Left forelimb (tissue), 1 donor: ENCODE measurements around the gene SYNJ2BP.
A peak's percentile ranks its signal among the peaks of the same experiment; 100 is the strongest.
"Not testable (repeated sequence)": the region's sequence is repeated elsewhere in the genome, so short reads cannot be mapped to it uniquely, and the experiment has no call there.

Experiments
- DNase-seq: peaks from one replicate; pipeline ENCODE4 v3.0.0-alpha.2; 2018; ENCODE audit warnings: low spot score

Gene SYNJ2BP

GRCh38 chr14:70416725-70417349 lies at the start of gene SYNJ2BP:
TSS of gene SYNJ2BP (minus strand) at chr14:70417090. CDS start at chr14:70416963, 127 bp downstream.
- DNase-seq: peak; percentile 71

- no peak for DNase-seq
Measured at GRCh38 chr14:70454731-70455130, 37.8 kb upstream of the SYNJ2BP start.

- no peak for DNase-seq
Measured at GRCh38 chr14:70451874-70452273, 35.0 kb upstream of the SYNJ2BP start, which contains the start of gene ADAM21. TSS of gene ADAM21 (plus strand) at chr14:70452174. CDS start at chr14:70457500, 5,326 bp downstream.

- no peak for DNase-seq
Measured at GRCh38 chr14:70448633-70449340, 31.9 kb upstream of the SYNJ2BP start.

- no peak for DNase-seq
Measured at GRCh38 chr14:70442750-70443149, 25.9 kb upstream of the SYNJ2BP start.

GRCh38 chr14:70441641-70442040 lies 24.8 kb upstream of the SYNJ2BP start:
- DNase-seq: no peak

GRCh38 chr14:70436867-70437266 lies 20.0 kb upstream of the SYNJ2BP start:
- no peak for DNase-seq

- DNase-seq: not testable (repeated sequence)
Measured at GRCh38 chr14:70426555-70426954, 9.7 kb upstream of the SYNJ2BP start.

- no peak for DNase-seq
Measured at GRCh38 chr14:70425354-70425753, 8.5 kb upstream of the SYNJ2BP start.

- no peak for DNase-seq
Measured at GRCh38 chr14:70422538-70422937, 5.6 kb upstream of the SYNJ2BP start.

- DNase-seq: not testable (repeated sequence)
Measured at GRCh38 chr14:70419270-70419931, 2.5 kb upstream of the SYNJ2BP start.

- DNase-seq: no peak
Measured at GRCh38 chr14:70416338-70416724, 559 bp downstream of the SYNJ2BP start.

GRCh38 chr14:70415788-70416187 lies 1.1 kb downstream of the SYNJ2BP start:
- DNase-seq: no peak

- DNase-seq: no peak
Measured at GRCh38 chr14:70407621-70408020, 9.3 kb downstream of the SYNJ2BP start.

GRCh38 chr14:70406216-70406615 lies 10.7 kb downstream of the SYNJ2BP start:
- not testable (repeated sequence) for DNase-seq

GRCh38 chr14:70403335-70403734 lies 13.6 kb downstream of the SYNJ2BP start:
- DNase-seq: not testable (repeated sequence)

- DNase-seq: no peak
Measured at GRCh38 chr14:70401643-70402042, 15.2 kb downstream of the SYNJ2BP start.

GRCh38 chr14:70398706-70399431 lies 18.0 kb downstream of the SYNJ2BP start:
- no peak for DNase-seq

GRCh38 chr14:70398280-70398679 lies 18.6 kb downstream of the SYNJ2BP start:
- no peak for DNase-seq

- DNase-seq: no peak
Measured at GRCh38 chr14:70397746-70398145, 19.1 kb downstream of the SYNJ2BP start.

- DNase-seq: no peak
Measured at GRCh38 chr14:70394674-70395306, 22.1 kb downstream of the SYNJ2BP start.

- no peak for DNase-seq
Measured at GRCh38 chr14:70392676-70393075, 24.2 kb downstream of the SYNJ2BP start.
